ENCODE results near the gene ZNF184.

DNA sequence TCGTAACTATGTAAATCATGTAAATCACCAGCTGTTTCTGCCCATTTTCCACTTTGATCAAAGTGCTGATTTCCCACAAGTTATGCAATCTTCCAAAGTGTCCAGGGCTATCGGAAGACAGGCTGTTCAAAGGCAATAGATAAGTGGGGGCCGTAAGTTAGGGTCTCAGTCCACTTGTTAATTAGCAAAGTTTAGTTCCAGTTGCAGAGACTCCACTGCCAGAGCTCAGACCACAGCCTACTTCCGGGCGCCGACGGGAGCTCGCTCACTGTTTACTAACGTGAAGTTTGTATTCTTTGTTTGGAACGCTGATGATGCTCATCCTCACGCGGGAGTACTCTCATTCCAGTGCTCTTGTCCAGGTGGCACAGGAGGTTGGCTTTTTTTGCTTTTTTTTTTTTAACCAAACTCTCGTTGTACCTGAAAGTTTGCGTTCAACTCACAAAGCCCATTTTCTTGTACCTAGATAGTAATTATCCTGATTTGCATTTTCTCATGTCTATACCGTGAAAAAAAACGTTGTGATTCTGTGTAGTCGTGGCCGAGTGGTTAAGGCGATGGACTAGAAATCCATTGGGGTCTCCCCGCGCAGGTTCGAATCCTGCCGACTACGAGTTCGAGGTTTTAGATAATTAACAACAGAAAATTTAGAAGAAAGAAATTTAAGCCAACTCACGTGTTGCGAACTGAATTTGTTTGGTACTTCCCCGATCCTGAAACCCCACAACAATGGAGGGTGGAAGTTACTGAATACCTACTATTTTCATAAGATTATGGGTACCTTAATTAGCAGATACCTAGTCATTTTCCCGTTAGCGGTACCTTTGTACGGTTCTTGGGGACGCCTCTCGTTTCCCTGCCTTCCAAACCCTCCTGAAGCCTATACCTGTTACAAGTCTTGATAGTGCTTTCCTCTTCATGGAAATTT is 29.9 kb upstream of the ZNF184 start:
- TF ChIP-seq, protein P1, sequence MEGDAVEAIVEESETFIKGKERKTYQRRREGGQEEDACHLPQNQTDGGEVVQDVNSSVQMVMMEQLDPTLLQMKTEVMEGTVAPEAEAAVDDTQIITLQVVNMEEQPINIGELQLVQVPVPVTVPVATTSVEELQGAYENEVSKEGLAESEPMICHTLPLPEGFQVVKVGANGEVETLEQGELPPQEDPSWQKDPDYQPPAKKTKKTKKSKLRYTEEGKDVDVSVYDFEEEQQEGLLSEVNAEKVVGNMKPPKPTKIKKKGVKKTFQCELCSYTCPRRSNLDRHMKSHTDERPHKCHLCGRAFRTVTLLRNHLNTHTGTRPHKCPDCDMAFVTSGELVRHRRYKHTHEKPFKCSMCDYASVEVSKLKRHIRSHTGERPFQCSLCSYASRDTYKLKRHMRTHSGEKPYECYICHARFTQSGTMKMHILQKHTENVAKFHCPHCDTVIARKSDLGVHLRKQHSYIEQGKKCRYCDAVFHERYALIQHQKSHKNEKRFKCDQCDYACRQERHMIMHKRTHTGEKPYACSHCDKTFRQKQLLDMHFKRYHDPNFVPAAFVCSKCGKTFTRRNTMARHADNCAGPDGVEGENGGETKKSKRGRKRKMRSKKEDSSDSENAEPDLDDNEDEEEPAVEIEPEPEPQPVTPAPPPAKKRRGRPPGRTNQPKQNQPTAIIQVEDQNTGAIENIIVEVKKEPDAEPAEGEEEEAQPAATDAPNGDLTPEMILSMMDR (IDR thresholded peaks at IDR 0.05), result no peak
- TF ChIP-seq POLR2A (IDR thresholded peaks at IDR 0.05) (no peak), POLR2AphosphoS5 (IDR thresholded peaks at IDR 0.05) (no peak), EP300 (IDR thresholded peaks at IDR 0.05) (no peak)
